ENCODE results near the gene ZBTB32.
A peak's percentile ranks its signal among the peaks of the same experiment; 100 is the strongest.

The ZBTB32 gene

GRCh38 chr19:35740423-35741202, 36.3 kb downstream of the ZBTB32 start:
- Mint-ChIP-seq H3K4me1 (peaks cover 57% of the 10 kb centered on the region), H3K27me3 (no peaks in the 10 kb centered on the region), H3K27ac (peak overlapping the region; percentile 99), H3K4me3 (peak overlapping the region; percentile 90), H3K9me3 (no peaks in the 10 kb centered on the region), H3K36me3 (peaks cover 33% of the 10 kb centered on the region)
- peak; percentile 99 for DNase-seq
- CTCF ChIA-PET = interaction anchor here (0.6 to 1.6 kb wide), 7 partner anchors 22 to 194 kb away, joined by 3 to 10 read pairs (median 4); partner anchors contain the start of gene KMT2B

GRCh38 chr19:35741203-35741515, 36.8 kb downstream of the ZBTB32 start:
- Mint-ChIP-seq H3K27ac (peak overlapping the region; percentile 99), H3K4me1 (peaks cover 61% of the 10 kb centered on the region), H3K9me3 (no peaks in the 10 kb centered on the region), H3K4me3 (peak overlapping the region; percentile 90), H3K27me3 (no peaks in the 10 kb centered on the region), H3K36me3 (peaks cover 35% of the 10 kb centered on the region)
- DNase-seq = no peak
- CTCF ChIA-PET = interaction anchor here (0.9 to 1.6 kb wide), 5 partner anchors 23 to 78 kb away, joined by 3 to 10 read pairs (median 4); partner anchors contain the start of gene KMT2B

DNA sequence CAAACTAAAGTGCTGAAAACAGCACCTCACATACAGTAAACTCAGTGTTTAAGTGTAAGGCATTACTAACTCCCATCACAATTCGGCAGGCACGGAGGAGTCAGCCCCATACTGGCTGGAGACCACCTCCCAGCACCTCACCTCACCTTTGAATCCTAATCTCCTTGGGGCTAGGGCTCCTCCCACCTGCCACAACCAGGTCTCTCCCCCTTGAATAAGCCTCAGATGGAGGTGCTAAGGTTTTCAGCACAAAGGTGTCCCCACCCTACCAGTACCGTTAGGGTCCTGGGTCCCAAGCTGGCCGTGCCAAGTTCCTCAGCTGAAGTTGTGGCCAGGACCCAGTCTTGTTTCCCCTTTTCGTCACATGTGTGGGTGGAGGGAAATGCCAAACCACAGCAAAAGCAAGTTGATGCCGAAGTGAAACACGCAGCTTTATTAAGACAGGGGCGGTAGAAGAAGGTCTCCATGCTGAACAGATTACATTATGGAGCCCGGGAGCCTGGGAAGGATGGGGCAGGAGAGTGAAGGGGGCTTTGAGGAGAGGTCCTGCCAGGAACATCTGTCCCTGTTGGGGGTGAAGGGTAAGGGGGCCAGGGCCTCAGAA, 37.9 kb downstream of the ZBTB32 start, which contains the start of gene IGFLR1:
IGFLR1 (minus strand) TSS at position 332 of the 604 bp plus-strand sequence. CDS start 1,272 bp downstream, outside the sequence.
- DNase-seq = peak; percentile 80
- peak within 1 kb of the TSS; percentile 90 for H3K4me3 Mint-ChIP-seq
- CTCF ChIA-PET = no interaction called here
- H3K36me3 Mint-ChIP-seq = peaks cover 32% of the 10 kb centered on the region
- peak within 1 kb of the TSS; percentile 99 for H3K27ac Mint-ChIP-seq
- no peaks in the 10 kb centered on the region for H3K27me3 Mint-ChIP-seq
- H3K4me1 Mint-ChIP-seq = peaks cover 60% of the 10 kb centered on the region
- H3K9me3 Mint-ChIP-seq = no peaks in the 10 kb centered on the region

DNA sequence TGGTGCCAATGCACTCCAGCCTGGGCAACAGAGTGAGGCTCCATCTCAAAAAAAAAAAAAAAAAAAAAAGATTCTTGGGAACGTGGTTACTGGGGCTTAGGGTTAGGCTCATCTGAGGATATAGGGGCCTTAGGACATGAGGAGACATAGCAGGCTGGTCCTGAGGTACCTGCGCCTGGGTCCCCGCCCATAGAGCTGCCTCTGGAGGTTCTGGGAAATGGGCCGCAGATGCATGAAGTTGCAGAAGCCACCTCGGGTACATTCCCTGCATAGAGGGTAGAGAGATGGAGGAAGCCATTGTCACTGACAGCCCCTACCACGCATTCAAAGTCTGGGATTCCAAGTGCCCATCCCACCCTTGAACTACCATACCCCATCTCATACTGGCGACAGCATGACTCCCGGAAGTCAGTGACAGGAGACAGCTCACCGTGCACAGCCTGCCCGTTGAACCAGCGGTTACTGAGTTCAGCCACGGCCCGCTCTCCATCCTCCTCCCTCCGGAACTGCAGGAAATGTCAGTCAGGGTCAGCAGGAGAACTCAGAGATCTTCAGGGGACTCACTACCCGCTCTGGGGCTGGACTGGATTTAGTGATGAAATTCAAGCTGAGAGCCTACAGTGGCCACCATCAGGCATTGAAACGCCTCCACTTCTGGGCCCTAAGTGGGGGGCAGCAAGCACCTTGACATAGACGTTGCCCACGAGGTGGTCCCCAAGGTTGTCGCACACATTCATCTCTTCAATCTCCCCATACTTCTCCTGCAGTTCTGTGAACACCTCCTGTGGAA, 39.5 kb downstream of the ZBTB32 start:
- Mint-ChIP-seq H3K27ac (peak overlapping the region; percentile 99), H3K36me3 (peaks cover 25% of the 10 kb centered on the region), H3K4me1 (peaks cover 65% of the 10 kb centered on the region), H3K4me3 (peak overlapping the region; percentile 100), H3K9me3 (no peaks in the 10 kb centered on the region), H3K27me3 (no peaks in the 10 kb centered on the region)
- CTCF ChIA-PET = interaction anchor here (1.0 to 1.7 kb wide), 4 partner anchors 25 to 188 kb away, joined by 3 to 7 read pairs (median 4); no protein-coding TSS in a partner anchor
- DNase-seq = no peak

GRCh38 chr19:35744430-35745327, 40.3 kb downstream of the ZBTB32 start:
- Mint-ChIP-seq H3K4me3 (peak overlapping the region; percentile 100), H3K9me3 (no peaks in the 10 kb centered on the region), H3K4me1 (peaks cover 68% of the 10 kb centered on the region), H3K27me3 (no peaks in the 10 kb centered on the region), H3K27ac (peak overlapping the region; percentile 99), H3K36me3 (peaks cover 25% of the 10 kb centered on the region)
- peak; percentile 96 for DNase-seq
- CTCF ChIA-PET = interaction anchor here (1.2 to 1.7 kb wide), 4 partner anchors 26 to 75 kb away, joined by 3 to 7 read pairs (median 4); no protein-coding TSS in a partner anchor

DNA sequence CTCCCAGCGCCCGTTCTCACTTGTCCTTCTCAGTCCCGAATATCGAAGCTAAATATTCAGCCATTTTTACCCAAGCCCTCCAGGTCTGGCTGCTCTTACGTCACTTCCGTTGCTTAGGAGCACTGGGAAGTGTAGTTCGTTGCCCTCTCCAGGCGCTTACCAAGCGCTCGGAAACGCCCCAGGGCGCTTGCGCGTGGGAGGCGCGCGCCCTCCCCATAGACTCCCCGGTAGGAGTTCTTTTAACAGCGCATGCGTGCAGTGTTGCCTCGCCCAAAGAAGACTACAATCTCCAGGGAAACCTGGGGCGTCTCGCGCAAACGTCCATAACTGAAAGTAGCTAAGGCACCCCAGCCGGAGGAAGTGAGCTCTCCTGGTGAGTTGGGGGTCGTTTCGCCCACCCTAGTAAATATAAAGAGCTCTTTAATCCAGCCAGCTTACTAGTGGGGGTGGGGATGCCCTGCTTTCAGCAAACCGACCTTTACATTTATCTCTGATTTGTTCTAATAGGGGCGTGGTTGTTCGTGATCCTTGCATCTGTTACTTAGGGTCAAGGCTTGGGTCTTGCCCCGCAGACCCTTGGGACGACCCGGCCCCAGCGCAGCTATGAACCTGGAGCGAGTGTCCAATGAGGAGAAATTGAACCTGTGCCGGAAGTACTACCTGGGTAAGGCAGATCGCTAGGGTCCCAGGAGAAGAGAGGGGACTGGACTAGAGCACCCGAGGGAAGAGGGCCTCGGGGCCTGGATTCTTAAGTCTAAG, 41.1 kb downstream of the ZBTB32 start, which contains the start of the genes PSENEN and U2AF1L4:
PSENEN (plus strand) TSS at position 324 of the 759 bp plus-strand sequence; CDS start at position 604, 280 bp downstream.
U2AF1L4 (minus strand) TSS at position 91 of the 759 bp plus-strand sequence; CDS start at position 64, 27 bp downstream.
- CTCF ChIA-PET = interaction anchor here (1.2 to 1.7 kb wide), 3 partner anchors 27 to 51 kb away, joined by 3 to 7 read pairs (median 4); no protein-coding TSS in a partner anchor
- H3K9me3 Mint-ChIP-seq = no peaks in the 10 kb centered on the region
- peak within 1 kb of the TSS; percentile 99 for H3K27ac Mint-ChIP-seq
- peak; percentile 97 for DNase-seq
- peak within 1 kb of the TSS; percentile 100 for H3K4me3 Mint-ChIP-seq
- H3K36me3 Mint-ChIP-seq = peaks cover 25% of the 10 kb centered on the region
- peaks cover 73% of the 10 kb centered on the region for H3K4me1 Mint-ChIP-seq
- H3K27me3 Mint-ChIP-seq = no peaks in the 10 kb centered on the region

DNA sequence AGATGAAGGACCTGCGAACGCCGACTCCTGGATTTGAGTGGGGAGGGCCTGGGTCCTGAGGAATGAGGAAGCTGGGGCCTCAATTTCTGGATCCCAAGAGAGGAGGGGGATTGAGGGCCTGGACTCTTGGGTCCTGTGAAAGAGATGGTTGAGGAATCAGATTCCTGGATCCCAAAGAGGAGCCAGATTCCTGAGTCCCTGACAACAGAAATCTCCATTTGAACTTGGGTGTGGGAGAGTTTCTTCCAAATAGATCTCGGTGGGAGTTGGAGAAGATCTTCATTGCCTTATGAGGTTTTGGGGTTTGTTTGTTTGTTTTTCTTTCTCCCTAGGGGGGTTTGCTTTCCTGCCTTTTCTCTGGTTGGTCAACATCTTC, 41.7 kb downstream of the ZBTB32 start:
- peaks cover 25% of the 10 kb centered on the region for H3K36me3 Mint-ChIP-seq
- H3K4me1 Mint-ChIP-seq = peaks cover 68% of the 10 kb centered on the region
- DNase-seq = no peak
- peak overlapping the region; percentile 99 for H3K27ac Mint-ChIP-seq
- H3K9me3 Mint-ChIP-seq = no peaks in the 10 kb centered on the region
- peak overlapping the region; percentile 100 for H3K4me3 Mint-ChIP-seq
- no peaks in the 10 kb centered on the region for H3K27me3 Mint-ChIP-seq
- CTCF ChIA-PET = interaction anchor here (1.2 kb wide), 1 partner anchor 51 kb away, joined by 4 read pairs; no protein-coding TSS in a partner anchor

- Mint-ChIP-seq H3K4me1 (peaks cover 68% of the 10 kb centered on the region), H3K9me3 (no peaks in the 10 kb centered on the region), H3K27ac (peak overlapping the region; percentile 99), H3K36me3 (peaks cover 25% of the 10 kb centered on the region), H3K27me3 (no peaks in the 10 kb centered on the region), H3K4me3 (peak overlapping the region; percentile 100)
- DNase-seq = no peak
- CTCF ChIA-PET = interaction anchor here (1.2 kb wide), 1 partner anchor 52 kb away, joined by 4 read pairs; no protein-coding TSS in a partner anchor
Observed at GRCh38 chr19:35746531-35746930, 42.2 kb downstream of the ZBTB32 start.

DNA sequence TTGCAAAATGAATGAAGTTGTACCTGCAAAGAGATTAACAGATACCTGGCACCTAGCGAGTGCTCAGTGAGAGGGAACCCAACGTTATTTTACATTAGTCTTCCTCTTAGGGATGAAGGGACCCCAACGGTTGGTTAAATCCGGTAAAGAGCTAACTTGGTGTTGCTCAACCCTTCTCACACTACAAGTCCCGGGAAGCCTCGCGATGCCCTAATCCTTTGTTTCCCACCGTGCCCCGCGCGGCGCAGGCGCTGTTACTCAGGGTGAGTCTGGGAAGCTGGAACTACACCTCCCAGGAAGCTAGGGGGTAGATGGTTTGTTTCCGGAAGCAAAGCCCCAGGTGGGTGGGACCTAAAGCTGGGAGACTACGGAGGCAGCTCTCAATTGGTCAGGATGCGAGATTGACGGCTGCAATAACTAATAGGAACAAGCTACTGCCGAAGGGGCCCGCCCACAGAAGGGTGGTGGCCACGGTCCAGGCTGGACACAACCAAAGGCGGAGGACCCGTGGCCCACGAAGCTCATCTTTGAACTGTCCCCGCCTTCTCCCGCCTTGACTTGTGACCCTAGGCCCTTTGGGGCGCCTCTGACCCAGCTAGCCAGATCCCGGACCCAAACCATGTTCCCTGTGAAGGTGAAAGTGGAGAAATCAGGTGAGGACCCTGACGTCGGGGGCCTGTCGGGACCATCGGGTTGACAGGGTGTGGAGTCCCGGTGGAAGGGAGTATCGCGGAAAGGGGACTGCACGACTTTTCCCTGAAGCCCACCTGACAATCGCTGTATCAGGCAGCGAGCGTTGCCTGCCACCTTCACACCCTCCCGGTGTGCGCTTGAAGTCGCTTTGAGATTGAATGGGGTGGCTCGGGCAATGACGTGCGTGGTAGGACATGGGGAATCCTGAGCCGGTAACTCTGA, 44.0 kb downstream of the ZBTB32 start, which contains the start of gene LIN37:
LIN37 (plus strand) TSS at position 471 of the 915 bp plus-strand sequence; CDS start at position 620, 149 bp downstream.
- peaks cover 54% of the 10 kb centered on the region for H3K4me1 Mint-ChIP-seq

GRCh38 chr19:35750167-35750566, 45.8 kb downstream of the ZBTB32 start:
- H3K9me3 Mint-ChIP-seq = no peaks in the 10 kb centered on the region
- peaks cover 21% of the 10 kb centered on the region for H3K36me3 Mint-ChIP-seq
- peak overlapping the region; percentile 54 for H3K4me3 Mint-ChIP-seq
- H3K27me3 Mint-ChIP-seq = no peaks in the 10 kb centered on the region
- no peak for DNase-seq
- CTCF ChIA-PET = interaction anchor here (1.0 kb wide), 1 partner anchor 15 kb away, joined by 3 read pairs; no protein-coding TSS in a partner anchor
- peaks cover 46% of the 10 kb centered on the region for H3K4me1 Mint-ChIP-seq
- no peak overlapping the region for H3K27ac Mint-ChIP-seq

More for the DNA sequence above, 44.0 kb downstream of the ZBTB32 start, which contains the start of gene LIN37:
- Mint-ChIP-seq H3K4me3 (peak within 1 kb of the TSS; percentile 95), H3K36me3 (peaks cover 21% of the 10 kb centered on the region), H3K27me3 (no peaks in the 10 kb centered on the region), H3K9me3 (no peaks in the 10 kb centered on the region), H3K27ac (peak within 1 kb of the TSS; percentile 95)
- DNase-seq = peak; percentile 99
- CTCF ChIA-PET = interaction anchor here (0.6 to 1.4 kb wide), 5 partner anchors 11 to 160 kb away, joined by 3 to 8 read pairs (median 5); no protein-coding TSS in a partner anchor

Data from activated naive CD4-positive, alpha-beta T cell treated with anti-CD3 and anti-CD28 coated beads, Interleukin-2, amount 10 ng/mL, durations not matched to agents 7 days and 5 days (primary cell).